Endothelial cell of umbilical vein (primary cell): ENCODE measurements around the gene CP. TPM values are rescaled to one million over a fixed set of nuclear protein-coding genes. Genes with fewer than 3 reads are reported as not detected.

Source experiments
- BruUV-seq: library from RNA; stranded (reverse); fragments of 400-500 nt; replicated peaks from 2 replicates; lab custom pipeline; 2021; lab: Mats Ljungman, UMichigan
- CTCF ChIA-PET: fragments of 300-600, 350-600 bp; sonication (Branson Sonifier 250); formaldehyde crosslinking; loops from one replicate; lab custom pipeline; 2021; ENCODE audit warnings: antibody characterized with exemption, inconsistent platforms; lab: Charles Lee
- POLR2A ChIA-PET: fragments of 300-600, 350-600 bp; sonication (Branson Sonifier 250); formaldehyde crosslinking; loops from one replicate; lab custom pipeline; 2021; ENCODE audit warnings: antibody characterized with exemption, inconsistent platforms; lab: Charles Lee
- DNase-seq: peaks from one replicate; pipeline ENCODE4 v3.0.0-alpha.2; 2011; ENCODE audit warnings: low read depth, low spot score
- FAIRE-seq: peaks from 2 replicates; lab custom pipeline; 2011; peaks lifted over from hg19 to GRCh38; lab: Jason Lieb, UNC
- H2AFZ ChIP-seq: 2 replicates; pipeline ENCODE4 v1.6.0; 2012; ENCODE audit warnings: low read depth, low read length, control low read depth, inconsistent platforms
- H3K27ac ChIP-seq: 2 replicates; pipeline ENCODE4 v1.5.1; 2011; ENCODE audit warnings: low read depth, mild to moderate bottlenecking, control low read depth, low read length, moderate library complexity; ENCODE audit not compliant: insufficient read depth
- H3K27me3 ChIP-seq, 2 experiments: 2 replicates each; pipeline versions ENCODE4 v1.6.0 to v1.6.1; 2011; ENCODE audit warnings: low read length in 2 of 2, mixed read lengths in 1 of 2; ENCODE audit not compliant: control insufficient read depth in 2 of 2, insufficient read depth in 2 of 2
- H3K36me3 ChIP-seq, 2 experiments: 2 replicates in 1 of 2; 3 replicates in 1 of 2; pipeline ENCODE4 v1.5.1; 2011; ENCODE audit warnings: low read length in 2 of 2, mild to moderate bottlenecking in 1 of 2, moderate library complexity in 1 of 2; ENCODE audit not compliant: control insufficient read depth in 2 of 2, insufficient read depth in 2 of 2; ENCODE audit errors: extremely low read depth in 1 of 2
- H3K4me1 ChIP-seq: 3 replicates; pipeline ENCODE4 v1.5.1; 2011; ENCODE audit warnings: mild to moderate bottlenecking, low read length; ENCODE audit not compliant: control insufficient read depth, insufficient read depth; ENCODE audit errors: extremely low read depth
- H3K4me2 ChIP-seq: 2 replicates; pipeline ENCODE4 v1.6.1; 2011; ENCODE audit warnings: low read length, control low read depth, mixed read lengths; ENCODE audit not compliant: insufficient read depth
- H3K4me3 ChIP-seq, 3 experiments: fragments of 200-600 bp in 1 of 3; sonication (generic), shearing (Covaris generic) in 1 of 3; replicated peaks in 1 of 3; 2 replicates each; pipeline ENCODE4 v1.5.1; 2011 to 2016; ENCODE audit warnings: control low read depth in 3 of 3, low read length in 3 of 3, mild to moderate bottlenecking in 2 of 3, inconsistent platforms in 1 of 3, low read depth in 1 of 3, moderate library complexity in 1 of 3; ENCODE audit not compliant: insufficient read depth in 1 of 3
- H3K79me2 ChIP-seq: 2 replicates; pipeline ENCODE4 v1.6.0; 2012; ENCODE audit warnings: low read length, inconsistent platforms; ENCODE audit not compliant: control insufficient read depth, insufficient read depth
- H3K9ac ChIP-seq: replicated peaks from 2 replicates; pipeline ENCODE3; 2011; ENCODE audit warnings: low read length, control low read depth; ENCODE audit not compliant: insufficient read depth; ENCODE audit errors: extremely low read depth
- H3K9me1 ChIP-seq: replicated peaks from 3 replicates; pipeline ENCODE4 v1.6.0; 2011; ENCODE audit warnings: mild to moderate bottlenecking, low read length; ENCODE audit not compliant: control insufficient read depth, insufficient read depth; ENCODE audit errors: extremely low read depth
- H3K9me3 ChIP-seq: replicated peaks from 2 replicates; pipeline ENCODE4 v1.5.1; 2012; ENCODE audit warnings: low read length, inconsistent platforms; ENCODE audit not compliant: control insufficient read depth, insufficient read depth
- H4K20me1 ChIP-seq: replicated peaks from 2 replicates; pipeline ENCODE3; 2011; ENCODE audit warnings: mild to moderate bottlenecking, low read length; ENCODE audit not compliant: control insufficient read depth, insufficient read depth; ENCODE audit errors: extremely low read depth
- EZH2 ChIP-seq: IDR thresholded peaks from 2 replicates; pipeline ENCODE4 v1.6.1; 2012; ENCODE audit warnings: borderline replicate concordance, low read depth, mild to moderate bottlenecking, moderate library complexity, low read length, inconsistent platforms; ENCODE audit not compliant: severe bottlenecking
- FOS ChIP-seq: IDR thresholded peaks from 2 replicates; pipeline ENCODE4 v1.6.1; 2011; ENCODE audit warnings: mild to moderate bottlenecking, low read length, moderate library complexity, borderline replicate concordance; ENCODE audit not compliant: insufficient read depth
- GATA2 ChIP-seq: IDR thresholded peaks from 2 replicates; pipeline ENCODE4 v1.7.0; 2011; ENCODE audit warnings: low read depth, mild to moderate bottlenecking, moderate library complexity, mixed read lengths, low read length; ENCODE audit not compliant: insufficient read length, insufficient read depth
- JUN ChIP-seq: IDR thresholded peaks from 2 replicates; pipeline ENCODE4 v1.6.1; 2011; ENCODE audit warnings: borderline replicate concordance, low read depth; ENCODE audit not compliant: insufficient read length, insufficient read depth
- MYC ChIP-seq: IDR thresholded peaks from one replicate; pipeline ENCODE4 v1.6.1; 2011; ENCODE audit warnings: mild to moderate bottlenecking, low read depth, low read length
- POLR2A ChIP-seq: IDR thresholded peaks from 2 replicates; pipeline ENCODE4 v1.6.1; 2012; ENCODE audit warnings: low read depth, mild to moderate bottlenecking, control low read depth, low read length
- POLR2AphosphoS5 ChIP-seq: IDR thresholded peaks from 2 replicates; pipeline ENCODE4 v1.6.1; 2012; ENCODE audit warnings: low read depth, mild to moderate bottlenecking, control low read depth, low read length, moderate library complexity; ENCODE audit not compliant: insufficient read depth
- dilution Hi-C: fragments of 300-500 bp; cut with MboI; formaldehyde crosslinking; loops from one replicate; pipeline ENCODE4 v1.15.0; 2019; ENCODE audit warnings: low sequenced_read_pairs; ENCODE audit not compliant: extremely low pct_ligation_motif_present
- intact Hi-C: fragments of 100-400 bp; cut with micrococcal nuclease; formaldehyde crosslinking; loops from one replicate; pipeline ENCODE4 v1.10.0; 2022
- polyA plus RNA-seq, 4 experiments: library from polyadenylated mRNA; depleted of rRNA in 3 of 4; stranded (reverse) in 3 of 4; unstranded in 1 of 4; fragments of >200 nt; gene quantifications; 2 replicates each; pipeline versions ENCODE4 v1.2.1 to v1.2.3, GENCODE V29; 2011 to 2012; ENCODE audit warnings: missing spikeins in 1 of 4
- total RNA-seq: library from RNA; stranded (reverse); gene quantifications from 2 replicates; pipeline ENCODE4 v1.2.3, GENCODE V29; 2021
- TF ChIP-seq, protein P1 (sequence below), 2 donors: IDR thresholded peaks; 1 replicate in 1 of 2; 2 replicates in 1 of 2; pipeline ENCODE4 v1.5.1; 2011; ENCODE audit warnings: low read length in 2 of 2, mild to moderate bottlenecking in 2 of 2, moderate library complexity in 2 of 2, control low read depth in 1 of 2, inconsistent platforms in 1 of 2, low read depth in 1 of 2; ENCODE audit not compliant: insufficient read depth in 1 of 2; ENCODE audit errors: extremely low read depth in 1 of 2
- TF ChIP-seq, protein P2 (sequence below): IDR thresholded peaks from 2 replicates; pipeline ENCODE4 v1.6.1; 2011; ENCODE audit not compliant: insufficient read depth, insufficient read length

CP gene
- total and polyA plus RNA-seq, 2 donors (not counting 3 experiments of a cell fraction or from before 2014, with no cell fraction given) = not detected

DNA sequence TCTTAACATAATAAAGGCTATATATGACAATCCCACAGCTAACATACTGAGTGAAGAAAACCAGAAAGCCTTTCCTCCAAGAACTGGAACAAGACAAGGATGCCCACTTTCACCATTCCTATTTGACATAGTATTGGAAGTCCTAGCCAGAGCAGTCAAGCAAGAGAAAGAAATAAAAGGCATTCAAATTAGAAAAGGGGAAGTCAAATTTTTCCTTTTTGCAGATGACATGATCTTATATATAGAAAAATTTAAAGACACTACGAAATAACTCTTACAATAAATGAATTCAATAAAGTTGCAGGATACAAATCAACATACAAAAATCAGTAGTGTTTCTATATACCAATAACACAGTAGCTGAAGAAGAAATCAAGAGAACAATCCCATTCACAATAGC is 42.2 kb upstream of the CP start:
- Histone ChIP-seq H3K79me2 (no peaks in the 10 kb centered on the region), H3K9me3 (no peaks in the 10 kb centered on the region), H3K9me1 (no peaks in the 10 kb centered on the region), H3K4me1 (no peaks in the 10 kb centered on the region), H2AFZ (no peak overlapping the region), H3K4me2 (no peak overlapping the region), H4K20me1 (no peaks in the 10 kb centered on the region), H3K4me3 (no peak overlapping the region), H3K27me3 (no peaks in the 10 kb centered on the region), H3K27ac (no peak overlapping the region), H3K36me3 (no peaks in the 10 kb centered on the region), H3K9ac (no peak overlapping the region)
- FAIRE-seq = no peak
- no peak for DNase-seq
- ChIA-PET CTCF (interaction anchor here (1.5 kb wide), 1 partner anchor 144 kb away, joined by 3 read pairs; no protein-coding TSS in a partner anchor), POLR2A (no interaction called here)
- dilution Hi-C loops = no loop called here
- intact Hi-C loops = no loop called here
- BruUV-seq = no TSS peak
- TF ChIP-seq MYC (no peak), EZH2 (no peak), JUN (no peak), FOS (no peak), POLR2AphosphoS5 (no peak), GATA2 (no peak), POLR2A (no peak)
- TF ChIP-seq, protein P1, sequence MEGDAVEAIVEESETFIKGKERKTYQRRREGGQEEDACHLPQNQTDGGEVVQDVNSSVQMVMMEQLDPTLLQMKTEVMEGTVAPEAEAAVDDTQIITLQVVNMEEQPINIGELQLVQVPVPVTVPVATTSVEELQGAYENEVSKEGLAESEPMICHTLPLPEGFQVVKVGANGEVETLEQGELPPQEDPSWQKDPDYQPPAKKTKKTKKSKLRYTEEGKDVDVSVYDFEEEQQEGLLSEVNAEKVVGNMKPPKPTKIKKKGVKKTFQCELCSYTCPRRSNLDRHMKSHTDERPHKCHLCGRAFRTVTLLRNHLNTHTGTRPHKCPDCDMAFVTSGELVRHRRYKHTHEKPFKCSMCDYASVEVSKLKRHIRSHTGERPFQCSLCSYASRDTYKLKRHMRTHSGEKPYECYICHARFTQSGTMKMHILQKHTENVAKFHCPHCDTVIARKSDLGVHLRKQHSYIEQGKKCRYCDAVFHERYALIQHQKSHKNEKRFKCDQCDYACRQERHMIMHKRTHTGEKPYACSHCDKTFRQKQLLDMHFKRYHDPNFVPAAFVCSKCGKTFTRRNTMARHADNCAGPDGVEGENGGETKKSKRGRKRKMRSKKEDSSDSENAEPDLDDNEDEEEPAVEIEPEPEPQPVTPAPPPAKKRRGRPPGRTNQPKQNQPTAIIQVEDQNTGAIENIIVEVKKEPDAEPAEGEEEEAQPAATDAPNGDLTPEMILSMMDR (IDR thresholded peaks at IDR 0.05; ENCODE audit: extremely low read depth in 1 of 2, insufficient read depth in 1 of 2, low read depth in 1 of 2, low read length in 2 of 2) = no peak
- TF ChIP-seq, protein P2, sequence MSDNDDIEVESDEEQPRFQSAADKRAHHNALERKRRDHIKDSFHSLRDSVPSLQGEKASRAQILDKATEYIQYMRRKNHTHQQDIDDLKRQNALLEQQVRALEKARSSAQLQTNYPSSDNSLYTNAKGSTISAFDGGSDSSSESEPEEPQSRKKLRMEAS = no peak
